H1 (cell line): Measurements from ENCODE around the gene CD48. TPM values are rescaled to one million over a fixed set of nuclear protein-coding genes. Genes with fewer than 3 reads are reported as not detected.

Experiments
- CTCF ChIA-PET: fragments of 300-600 bp; sonication (Branson Sonifier 250); formaldehyde crosslinking; loops from one replicate; lab custom pipeline; 2021; ENCODE audit not compliant: partially characterized antibody; lab: Charles Lee
- POLR2A ChIA-PET: fragments of 300-600 bp; sonication (Branson Sonifier 250); formaldehyde crosslinking; loops from one replicate; lab custom pipeline; 2021; ENCODE audit warnings: inconsistent platforms; ENCODE audit not compliant: partially characterized antibody; lab: Charles Lee
- DNase-seq, 2 experiments: peaks; one replicate each; pipeline versions ENCODE4 v3.0.0 to v3.0.0-alpha.2; 2010 to 2022; ENCODE audit warnings: low spot score in 2 of 2, low read depth in 1 of 2, mixed read lengths in 1 of 2
- FAIRE-seq: peaks from 2 replicates; lab custom pipeline; 2011; peaks lifted over from hg19 to GRCh38; lab: Jason Lieb, UNC
- H2AFZ ChIP-seq: 2 replicates; pipeline ENCODE4 v1.8.1; 2012; ENCODE audit warnings: low read length, inconsistent platforms
- H2AK5ac ChIP-seq: 2 replicates; pipeline ENCODE4 v1.6.1; 2013; ENCODE audit warnings: low read depth, low read length
- H2BK120ac ChIP-seq: replicated peaks from 2 replicates; pipeline ENCODE3; 2013; ENCODE audit warnings: low read depth, low read length, inconsistent platforms
- H2BK12ac ChIP-seq: 2 replicates; pipeline ENCODE4 v1.6.1; 2013; ENCODE audit warnings: low read depth, low read length
- H2BK15ac ChIP-seq: 2 replicates; pipeline ENCODE4 v1.6.1; 2013; ENCODE audit warnings: low read length
- H2BK20ac ChIP-seq: 2 replicates; pipeline ENCODE4 v1.6.1; 2013; ENCODE audit warnings: low read length
- H2BK5ac ChIP-seq: 2 replicates; pipeline ENCODE4 v1.6.1; 2013; ENCODE audit warnings: low read depth, low read length
- H3K14ac ChIP-seq: 2 replicates; pipeline ENCODE4 v1.6.1; 2013; ENCODE audit warnings: inconsistent platforms; ENCODE audit not compliant: insufficient read length
- H3K18ac ChIP-seq: 2 replicates; pipeline ENCODE4 v1.6.1; 2013; ENCODE audit warnings: low read length; ENCODE audit errors: extremely low read depth
- H3K23ac ChIP-seq: 2 replicates; pipeline ENCODE4 v1.6.1; 2013; ENCODE audit warnings: inconsistent platforms; ENCODE audit not compliant: insufficient read length
- H3K23me2 ChIP-seq: 2 replicates; pipeline ENCODE4 v1.6.1; 2013; ENCODE audit warnings: low read depth, low read length
- H3K27ac ChIP-seq: 2 replicates; pipeline ENCODE4 v1.6.1; 2011; ENCODE audit warnings: low read depth, low read length, inconsistent platforms
- H3K27me3 ChIP-seq, 4 experiments: replicated peaks in 1 of 4; 1 replicate in 1 of 4; 2 replicates in 3 of 4; pipeline versions ENCODE4 v1.6.1 to v1.8.1; 2011 to 2013; ENCODE audit warnings: low read length in 3 of 4, mild to moderate bottlenecking in 3 of 4, inconsistent platforms in 2 of 4, mixed read lengths in 2 of 4, moderate library complexity in 1 of 4; ENCODE audit not compliant: control insufficient read depth in 3 of 4, insufficient read depth in 3 of 4; ENCODE audit errors: extremely low read depth in 1 of 4
- H3K36me3 ChIP-seq, 4 experiments: 2 replicates each; pipeline versions ENCODE4 v1.6.1 to v1.8.1; 2011 to 2013; ENCODE audit warnings: mild to moderate bottlenecking in 4 of 4, low read length in 3 of 4, moderate library complexity in 2 of 4, control low read depth in 1 of 4, inconsistent platforms in 1 of 4; ENCODE audit not compliant: insufficient read depth in 4 of 4, control insufficient read depth in 2 of 4
- H3K4ac ChIP-seq: replicated peaks from 2 replicates; pipeline ENCODE3; 2013; ENCODE audit warnings: low read length, low read depth, mixed read lengths, inconsistent platforms; ENCODE audit not compliant: insufficient read length
- H3K4me1 ChIP-seq, 4 experiments: replicated peaks in 1 of 4; 1 replicate in 1 of 4; 2 replicates in 3 of 4; pipeline versions ENCODE4 v1.6.1 to v1.8.1; 2011 to 2013; ENCODE audit warnings: low read length in 3 of 4, inconsistent platforms in 2 of 4, mixed read lengths in 1 of 4; ENCODE audit not compliant: insufficient read depth in 4 of 4, control insufficient read depth in 3 of 4
- H3K4me2 ChIP-seq, 2 experiments: 2 replicates each; pipeline versions ENCODE4 v1.6.1 to v1.8.1; 2011 to 2013; ENCODE audit warnings: low read depth in 2 of 2, low read length in 2 of 2, control low read depth in 1 of 2, inconsistent platforms in 1 of 2, mild to moderate bottlenecking in 1 of 2; ENCODE audit not compliant: insufficient read depth in 1 of 2
- H3K4me3 ChIP-seq, 4 experiments: fragments of 200-600, 300-600 bp in 1 of 4; sonication (generic), shearing (Covaris generic), sonication (Bioruptor Twin) in 1 of 4; 2 replicates each; pipeline versions ENCODE4 v1.5.1 to v1.8.1; 2011 to 2016; ENCODE audit warnings: low read length in 4 of 4, low read depth in 3 of 4, control low read depth in 2 of 4, inconsistent platforms in 2 of 4, mild to moderate bottlenecking in 2 of 4, mixed read lengths in 1 of 4, moderate library complexity in 1 of 4; ENCODE audit not compliant: insufficient read depth in 2 of 4; ENCODE audit errors: extremely low read depth in 1 of 4
- H3K56ac ChIP-seq: replicated peaks from 2 replicates; pipeline ENCODE3; 2013; ENCODE audit warnings: low read depth, mild to moderate bottlenecking, mixed read lengths, low read length, inconsistent platforms; ENCODE audit not compliant: insufficient read length
- H3K79me1 ChIP-seq: 2 replicates; pipeline ENCODE4 v1.6.1; 2013; ENCODE audit warnings: low read depth, low read length, control low read depth
- H3K79me2 ChIP-seq, 2 experiments: 2 replicates each; pipeline versions ENCODE4 v1.6.1 to v1.8.1; 2012 to 2013; ENCODE audit warnings: low read length in 2 of 2, mild to moderate bottlenecking in 2 of 2, inconsistent platforms in 1 of 2; ENCODE audit not compliant: insufficient read depth in 2 of 2, control insufficient read depth in 1 of 2
- H3K9ac ChIP-seq, 4 experiments: replicated peaks in 1 of 4; 1 replicate in 1 of 4; 2 replicates in 3 of 4; pipeline versions ENCODE4 v1.6.1 to v1.8.1; 2011 to 2013; ENCODE audit warnings: low read depth in 3 of 4, low read length in 3 of 4, control low read depth in 2 of 4, mild to moderate bottlenecking in 2 of 4, moderate library complexity in 2 of 4, inconsistent platforms in 1 of 4; ENCODE audit errors: extremely low read depth in 1 of 4
- H3K9me3 ChIP-seq, 2 experiments: 2 replicates each; pipeline versions ENCODE4 v1.6.1 to v1.8.1; 2012 to 2013; ENCODE audit warnings: mild to moderate bottlenecking in 2 of 2, moderate library complexity in 2 of 2, control low read depth in 1 of 2, inconsistent platforms in 1 of 2, low read depth in 1 of 2, low read length in 1 of 2, mixed read lengths in 1 of 2; ENCODE audit not compliant: insufficient read depth in 2 of 2
- H4K20me1 ChIP-seq, 2 experiments: replicated peaks in 1 of 2; 2 replicates each; pipeline versions ENCODE3 to v1.8.1; 2011 to 2013; ENCODE audit warnings: inconsistent platforms in 2 of 2, low read length in 2 of 2, mild to moderate bottlenecking in 1 of 2; ENCODE audit not compliant: insufficient read depth in 2 of 2, control insufficient read depth in 1 of 2
- H4K5ac ChIP-seq: 2 replicates; pipeline ENCODE4 v1.6.1; 2013; ENCODE audit warnings: low read length, low read depth, mixed read lengths, inconsistent platforms; ENCODE audit not compliant: insufficient read length
- H4K8ac ChIP-seq: 2 replicates; pipeline ENCODE4 v1.8.0; 2013; ENCODE audit warnings: mild to moderate bottlenecking, moderate library complexity, low read length, inconsistent platforms; ENCODE audit not compliant: insufficient read depth; ENCODE audit errors: extremely low read depth
- H4K91ac ChIP-seq: replicated peaks from 2 replicates; pipeline ENCODE3; 2013; ENCODE audit warnings: low read length, mixed read lengths, inconsistent platforms; ENCODE audit not compliant: insufficient read length
- ASH2L ChIP-seq: fragments of 200-600, 300-600 bp; sonication (generic); IDR thresholded peaks from one replicate; pipeline ENCODE4 v1.7.1; 2017; ENCODE audit warnings: low read length
- POLR2AphosphoS5 ChIP-seq: IDR thresholded peaks from 2 replicates; pipeline ENCODE4 v1.6.1; 2011; ENCODE audit warnings: low read depth, low read length
- SP1 ChIP-seq: IDR thresholded peaks from 2 replicates; pipeline ENCODE4 v1.6.1; 2011; ENCODE audit warnings: low read depth, low read length
- WGBS, 2 experiments: shearing (Covaris generic) in 1 of 2; methylation state at CpG; one replicate each; pipeline versions ENCODE4 v1.1.6 to v1.1.7; 2013 to 2015; ENCODE audit warnings: low lambda C conversion rate in 2 of 2, mixed read lengths in 2 of 2, inconsistent platforms in 1 of 2, low coverage in 1 of 2, missing lambda C conversion rate in 1 of 2; ENCODE audit not compliant: insufficient replicate concordance in 2 of 2, insufficient coverage in 1 of 2, insufficient read length in 1 of 2; ENCODE audit errors: extremely low coverage in 1 of 2, missing lambda C conversion rate in 1 of 2; 5-methylcytosine and 5-hydroxymethylcytosine counted together
- polyA plus RNA-seq, 7 experiments: library from polyadenylated mRNA; depleted of rRNA in 3 of 7; stranded (reverse) in 5 of 7; unstranded in 2 of 7; fragments of >200 nt in 5 of 7; fragments of 200-250 nt in 2 of 7; gene quantifications; 1 replicate in 5 of 7; 2 replicates in 1 of 7; 4 replicates in 1 of 7; pipeline versions ENCODE4 v1.2.1 to v1.2.3, GENCODE V29; 2011 to 2013; ENCODE audit warnings: missing spikeins in 2 of 7, mixed read lengths in 2 of 7
- total RNA-seq: library from RNA; stranded (reverse); fragmentation: NEBNext Ultra II Directional; extraction: Animal tissue kit (Norgen Biotek cat#: 25700); gene quantifications from 2 replicates; pipeline ENCODE4 v1.2.1, GENCODE V29; 2021

The CD48 gene
- total and polyA plus RNA-seq, 2 of the 8 experiments (the other 6 are each of a cell fraction or from before 2014, with no cell fraction given), result 0.08 TPM; not detected in 1

- no peaks in the 10 kb centered on the region for H3K79me2 ChIP-seq
- no peak overlapping the region for H4K5ac ChIP-seq
- no peak overlapping the region for H3K4me3 ChIP-seq
- H3K14ac ChIP-seq, result no peak overlapping the region
- no peak overlapping the region for H3K23ac ChIP-seq
- DNase-seq (no peak), FAIRE-seq (no peak)
- H2BK120ac ChIP-seq, result no peak overlapping the region
- no peak overlapping the region for H3K4ac ChIP-seq
- H3K56ac ChIP-seq, result no peak overlapping the region
- H3K4me1 ChIP-seq, result no peaks in the 10 kb centered on the region
- no peaks in the 10 kb centered on the region for H3K36me3 ChIP-seq
- no peak overlapping the region for H2AFZ ChIP-seq
- H4K8ac ChIP-seq, result no peak overlapping the region
- no peaks in the 10 kb centered on the region; the same call in 1 of the 2 replicates for H3K79me1 ChIP-seq
- H2BK12ac ChIP-seq, result no peak overlapping the region
- CTCF ChIA-PET, result interaction anchor here (0.8 to 3.1 kb wide), 5 partner anchors 15 to 243 kb away, joined by 3 to 19 read pairs (median 3); no protein-coding TSS in a partner anchor
- no peak overlapping the region for H3K4me2 ChIP-seq
- H2BK15ac ChIP-seq, result no peak overlapping the region
- no peak overlapping the region for H3K18ac ChIP-seq
- H4K91ac ChIP-seq, result no peak overlapping the region
- no peak overlapping the region for H3K9ac ChIP-seq
- H2AK5ac ChIP-seq, result no peak overlapping the region
- POLR2A ChIA-PET, result no interaction called here
- no peaks in the 10 kb centered on the region for H4K20me1 ChIP-seq
- WGBS, 2 experiments, result 88% methylated on average over 2 of the region's 2 CpGs; no CpG with 5 or more reads in 1 of the 2 experiments
- H3K27me3 ChIP-seq, result no peaks in the 10 kb centered on the region
- no peaks in the 10 kb centered on the region for H3K9me3 ChIP-seq
- H3K27ac ChIP-seq, result no peak overlapping the region
- no peaks in the 10 kb centered on the region for H3K23me2 ChIP-seq
- TF ChIP-seq ASH2L, result no peak
- TF ChIP-seq SP1, result no peak
- TF ChIP-seq POLR2AphosphoS5, result no peak
- no peak overlapping the region for H2BK5ac ChIP-seq
- H2BK20ac ChIP-seq, result no peak overlapping the region
Measured at GRCh38 chr1:160711276-160711601, 383 bp downstream of the CD48 start.
